GM06990 (cell line): ENCODE data around the gene DNAJC18.

Experiments
- DNase-seq: peaks from one replicate; pipeline ENCODE4 v3.0.0-alpha.2; 2011; ENCODE audit not compliant: insufficient read length; ENCODE audit errors: extremely low read depth
- H3K27me3 ChIP-seq: replicated peaks from 2 replicates; pipeline ENCODE4 v1.6.0; 2011; ENCODE audit warnings: low read length; ENCODE audit not compliant: control insufficient read depth, insufficient read depth
- H3K36me3 ChIP-seq: 2 replicates; pipeline ENCODE4 v1.5.1; 2011; ENCODE audit warnings: low read length; ENCODE audit not compliant: control insufficient read depth, insufficient read depth
- H3K4me3 ChIP-seq: replicated peaks from 2 replicates; pipeline ENCODE4 v1.5.1; 2011; ENCODE audit warnings: low read depth, mild to moderate bottlenecking, control low read depth, low read length
- CTCF ChIP-seq: IDR thresholded peaks from 2 replicates; pipeline ENCODE4 v1.5.1; 2011; ENCODE audit warnings: low read length, control low read depth, mild to moderate bottlenecking, inconsistent platforms; ENCODE audit not compliant: insufficient read depth, poor library complexity, severe bottlenecking

DNAJC18 gene

DNA sequence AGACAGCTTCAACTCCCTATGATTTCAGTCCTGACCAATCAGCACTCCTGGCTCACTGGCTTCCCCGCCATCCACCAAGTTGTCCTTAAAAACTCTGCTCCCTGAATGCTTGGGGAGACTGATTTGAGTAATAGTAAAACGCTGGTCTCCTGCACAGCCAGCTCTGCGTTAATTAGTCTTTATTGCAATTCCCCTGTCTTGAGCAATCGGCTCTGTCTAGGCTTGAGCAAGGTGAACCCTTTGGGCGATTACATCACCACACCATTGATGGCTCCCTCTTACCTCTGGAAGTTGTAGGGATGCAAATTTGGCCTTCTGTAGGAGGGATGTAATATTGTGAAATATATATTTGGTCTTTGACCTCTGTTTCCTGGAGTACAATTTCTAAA, 53.3 kb downstream of the DNAJC18 start:
- TF ChIP-seq CTCF = no peak
- no peaks in the 10 kb centered on the region for H3K27me3 ChIP-seq
- no peak overlapping the region for H3K4me3 ChIP-seq
- DNase-seq = no peak
- H3K36me3 ChIP-seq = peaks cover 6% of the 10 kb centered on the region

DNA sequence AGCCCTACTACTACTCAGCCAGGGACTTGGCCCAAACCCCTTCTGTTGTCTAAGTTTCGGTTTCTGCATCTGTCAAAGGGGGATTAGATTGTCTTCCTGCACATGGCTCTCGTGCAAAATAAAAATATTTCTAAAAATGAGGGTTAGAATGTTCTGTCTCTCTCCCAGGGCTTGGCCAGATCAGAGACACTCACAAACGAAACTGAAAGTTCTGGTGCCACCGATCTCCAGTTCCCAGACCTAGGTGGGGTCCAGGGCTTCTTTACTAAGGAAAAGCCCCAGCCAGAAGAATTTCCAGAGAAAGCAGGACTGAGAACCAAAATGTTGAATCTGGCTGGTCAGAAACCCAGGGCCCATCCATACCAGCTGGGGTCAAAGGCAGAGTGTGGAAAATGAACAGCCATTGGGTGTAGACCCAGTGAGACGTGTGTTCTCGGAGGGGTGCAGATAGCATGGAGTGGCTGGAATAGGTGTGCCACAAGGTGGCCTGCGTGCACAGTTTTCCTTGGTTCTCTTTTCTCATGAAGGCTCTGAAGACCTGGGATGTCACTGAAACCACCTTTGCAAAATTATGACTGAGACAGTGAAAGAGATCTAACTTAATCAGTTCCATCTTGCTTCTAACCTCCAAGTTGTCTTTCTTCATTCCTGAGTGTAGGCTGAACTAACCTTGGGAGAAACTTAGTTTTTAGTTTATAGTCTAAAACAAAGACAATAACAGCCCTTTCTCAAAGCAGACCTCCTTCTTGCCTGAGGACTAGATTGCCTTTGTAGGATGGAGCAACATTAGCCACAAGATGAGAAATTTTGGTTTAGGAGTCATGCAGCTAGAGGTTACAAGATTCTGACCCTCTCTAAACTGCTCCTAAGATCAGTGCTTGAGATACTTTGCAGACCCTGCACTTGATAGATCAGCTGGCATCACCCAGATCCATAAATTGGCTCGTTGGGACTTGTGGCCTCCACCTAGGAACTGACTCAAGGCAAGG, 54.0 kb downstream of the DNAJC18 start:
- peak overlapping the region; percentile 16; the same call in 1 of the 2 replicates for H3K4me3 ChIP-seq
- H3K27me3 ChIP-seq = no peaks in the 10 kb centered on the region
- DNase-seq = no peak
- H3K36me3 ChIP-seq = peaks cover 6% of the 10 kb centered on the region
- TF ChIP-seq CTCF = peak; percentile 18

GRCh38 chr5:139384591-139385051, 54.7 kb downstream of the DNAJC18 start:
- Histone ChIP-seq H3K4me3 (no peak overlapping the region; the same call in 1 of the 2 replicates), H3K36me3 (peaks cover 6% of the 10 kb centered on the region)

DNA sequence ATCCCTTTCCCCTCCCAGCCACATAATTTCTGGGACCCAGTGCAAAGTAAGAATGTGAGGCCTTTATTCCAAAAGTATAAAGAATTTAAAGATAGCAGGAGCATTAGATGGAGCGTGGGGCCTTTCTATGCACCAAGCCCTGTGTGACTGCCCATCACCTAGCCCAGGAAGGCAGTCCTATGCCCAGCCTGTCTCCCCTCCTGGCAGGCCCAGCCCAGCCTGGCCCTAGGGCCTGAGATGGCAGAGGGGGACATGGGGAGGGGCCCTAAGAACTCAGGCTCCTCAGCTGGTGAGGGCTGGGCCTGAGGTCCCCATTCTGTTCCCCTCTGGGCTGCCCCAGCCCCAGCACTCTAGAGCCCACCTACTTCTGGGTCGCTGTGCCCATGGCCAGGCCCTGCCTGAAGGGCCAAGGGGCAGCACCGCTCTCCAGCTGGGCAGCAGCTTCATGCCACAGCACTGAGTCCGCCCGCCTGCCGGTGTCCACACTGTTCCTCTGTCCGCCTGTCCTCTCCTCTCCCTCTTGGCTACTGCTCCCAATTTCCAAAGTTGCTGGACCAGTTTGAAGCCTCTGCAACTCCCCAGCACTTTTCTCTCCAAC, 55.2 kb downstream of the DNAJC18 start:
- TF ChIP-seq CTCF = no peak
- H3K27me3 ChIP-seq = no peaks in the 10 kb centered on the region
- H3K4me3 ChIP-seq = no peak overlapping the region
- H3K36me3 ChIP-seq = peaks cover 6% of the 10 kb centered on the region
- no peak for DNase-seq

More at GRCh38 chr5:139384591-139385051, 54.7 kb downstream of the DNAJC18 start:
- no peak for DNase-seq
- no peaks in the 10 kb centered on the region for H3K27me3 ChIP-seq
- TF ChIP-seq CTCF = no peak

DNA sequence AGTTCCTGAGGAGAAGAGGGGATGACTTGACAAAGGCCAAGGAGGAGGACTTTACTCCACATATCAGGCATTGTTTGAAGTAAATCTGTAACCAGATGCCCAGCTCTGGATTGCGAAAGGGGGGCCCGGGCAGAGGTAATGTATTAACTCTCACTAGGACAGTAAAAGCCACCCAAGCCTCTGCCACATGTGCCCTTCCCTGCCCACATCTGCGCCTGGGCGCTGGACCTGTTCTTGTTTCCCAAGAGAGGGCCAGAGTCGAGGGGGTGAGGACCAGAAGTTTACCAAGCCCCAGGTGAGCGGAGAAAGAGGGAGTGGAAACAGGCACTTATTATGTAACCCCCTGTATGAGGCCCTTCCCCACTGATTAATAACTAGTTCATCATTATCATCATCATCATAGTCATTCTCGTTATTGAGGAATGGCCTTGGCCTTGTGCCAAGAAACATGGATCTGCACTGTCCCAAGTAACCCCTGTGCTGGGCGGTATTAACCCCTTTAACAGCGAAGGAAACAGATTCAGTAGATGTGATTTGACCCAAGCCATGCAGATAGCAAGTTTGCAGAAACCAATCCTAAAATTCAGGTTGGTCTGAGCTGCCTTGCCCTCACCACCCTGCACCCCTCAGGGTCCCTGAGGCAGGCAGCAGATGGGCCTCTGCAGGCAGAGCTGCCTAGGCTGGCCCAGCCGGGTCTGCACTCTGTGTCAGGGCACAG, 55.9 kb downstream of the DNAJC18 start, which contains the start of gene SLC23A1:
Gene SLC23A1 (minus strand): TSS at position 23 of the 718 bp plus-strand sequence. CDS start 44 bp downstream, outside the sequence.
- no peak for TF ChIP-seq CTCF
- no peak for DNase-seq
- Histone ChIP-seq H3K4me3 (no peak within 1 kb of the TSS), H3K27me3 (no peaks in the 10 kb centered on the region), H3K36me3 (peaks cover 6% of the 10 kb centered on the region)
